Cardiac fibroblast (primary cell): Measurements from ENCODE around the gene GMPR.
A peak's percentile ranks its signal among the peaks of the same experiment; 100 is the strongest.

Source experiments
- DNase-seq, 2 donors: peaks; one replicate each; pipeline versions ENCODE4 v3.0.0 to v3.0.0-alpha.2; 2010; ENCODE audit warnings: low read depth in 2 of 2
- H3K4me3 ChIP-seq, 2 donors: replicated peaks in 1 of 2; 1 replicate in 1 of 2; 2 replicates in 1 of 2; pipeline ENCODE4 v1.5.1; 2011; ENCODE audit warnings: low read depth in 2 of 2, low read length in 2 of 2, mild to moderate bottlenecking in 2 of 2, moderate library complexity in 1 of 2
- TF ChIP-seq, protein P1 (sequence below): IDR thresholded peaks from one replicate; pipeline ENCODE4 v1.5.1; 2011; ENCODE audit warnings: low read depth, mild to moderate bottlenecking, low read length, inconsistent platforms

Gene GMPR

DNA sequence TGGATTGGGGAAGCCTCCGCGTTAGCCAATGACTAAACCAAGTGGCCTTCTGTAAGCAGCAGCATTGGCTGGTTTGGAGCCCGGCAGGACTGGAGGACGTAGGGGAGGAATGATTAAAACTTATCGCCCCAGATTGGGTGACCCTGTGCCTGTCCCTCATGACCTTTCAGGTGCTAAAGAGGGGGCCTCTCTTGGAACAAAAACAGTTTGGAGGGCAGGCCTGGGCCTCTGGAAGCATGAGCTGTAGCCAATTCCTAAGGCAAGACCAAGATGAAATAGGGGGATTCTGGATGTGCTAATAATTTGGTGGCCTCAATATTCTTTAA lies 1.4 kb downstream of the GMPR start:
- TF ChIP-seq, protein P1, sequence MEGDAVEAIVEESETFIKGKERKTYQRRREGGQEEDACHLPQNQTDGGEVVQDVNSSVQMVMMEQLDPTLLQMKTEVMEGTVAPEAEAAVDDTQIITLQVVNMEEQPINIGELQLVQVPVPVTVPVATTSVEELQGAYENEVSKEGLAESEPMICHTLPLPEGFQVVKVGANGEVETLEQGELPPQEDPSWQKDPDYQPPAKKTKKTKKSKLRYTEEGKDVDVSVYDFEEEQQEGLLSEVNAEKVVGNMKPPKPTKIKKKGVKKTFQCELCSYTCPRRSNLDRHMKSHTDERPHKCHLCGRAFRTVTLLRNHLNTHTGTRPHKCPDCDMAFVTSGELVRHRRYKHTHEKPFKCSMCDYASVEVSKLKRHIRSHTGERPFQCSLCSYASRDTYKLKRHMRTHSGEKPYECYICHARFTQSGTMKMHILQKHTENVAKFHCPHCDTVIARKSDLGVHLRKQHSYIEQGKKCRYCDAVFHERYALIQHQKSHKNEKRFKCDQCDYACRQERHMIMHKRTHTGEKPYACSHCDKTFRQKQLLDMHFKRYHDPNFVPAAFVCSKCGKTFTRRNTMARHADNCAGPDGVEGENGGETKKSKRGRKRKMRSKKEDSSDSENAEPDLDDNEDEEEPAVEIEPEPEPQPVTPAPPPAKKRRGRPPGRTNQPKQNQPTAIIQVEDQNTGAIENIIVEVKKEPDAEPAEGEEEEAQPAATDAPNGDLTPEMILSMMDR, result no peak
- DNase-seq, result peak in 1 of 2 donors; percentile 56
- H3K4me3 ChIP-seq, result peak overlapping the region in 1 of 2 donors; percentile 78

DNA sequence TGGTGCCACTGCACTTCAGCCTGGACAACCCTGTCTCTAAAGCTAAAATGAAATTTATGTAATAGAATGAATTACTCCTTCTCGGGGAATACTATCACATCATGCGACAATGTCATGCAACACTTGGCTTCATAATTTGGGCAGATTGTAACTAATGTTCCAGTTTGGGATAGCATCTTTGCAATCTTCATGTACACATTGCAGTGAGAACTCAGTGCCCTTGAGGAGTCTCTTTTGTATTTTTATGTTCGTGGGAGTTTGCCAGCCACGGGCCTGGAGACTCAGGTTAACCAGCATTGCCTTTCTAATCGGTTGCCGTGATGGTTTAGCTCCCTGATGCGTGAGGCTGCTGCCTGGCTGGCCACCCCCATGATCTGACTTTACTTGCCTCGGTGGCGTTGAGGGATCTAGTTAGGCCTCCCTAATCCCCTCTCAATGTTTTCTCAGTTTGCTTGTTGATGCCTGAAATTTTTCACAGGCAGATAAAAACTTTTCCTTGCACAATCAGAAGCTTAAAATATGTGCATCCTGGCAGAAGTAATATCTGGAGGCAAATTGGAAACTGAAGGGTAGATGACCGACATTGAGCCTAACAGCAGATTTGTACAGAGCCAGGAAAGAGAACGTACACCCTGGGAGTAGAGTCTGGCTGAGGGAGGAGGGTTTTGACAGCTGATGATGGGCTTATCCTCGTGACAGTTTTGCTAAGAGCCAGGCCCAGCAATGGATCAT lies 2.4 kb downstream of the GMPR start:
- peak in 1 of 2 donors; percentile 49 for DNase-seq
- H3K4me3 ChIP-seq, result no peak overlapping the region
- TF ChIP-seq, protein P1, result no peak

DNA sequence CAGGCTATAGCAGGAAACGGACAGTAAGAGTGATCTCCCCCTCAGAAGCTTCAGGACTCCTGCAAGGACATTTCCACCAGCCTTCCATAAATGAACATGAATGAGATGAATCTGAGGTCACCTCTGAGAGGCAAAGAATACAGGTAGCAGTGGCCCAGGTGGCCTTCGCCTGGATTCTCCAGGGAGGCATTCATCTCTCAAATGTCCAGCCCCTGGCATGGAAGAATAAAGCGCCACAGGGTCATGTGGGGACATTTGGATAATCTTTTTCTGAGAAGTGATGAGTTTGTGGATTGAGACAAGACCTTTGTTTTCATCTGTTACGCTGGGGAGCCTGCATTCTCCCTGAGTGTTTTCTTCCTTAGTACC lies 2.9 kb downstream of the GMPR start:
- TF ChIP-seq, protein P1, result no peak
- DNase-seq, result no peak
- H3K4me3 ChIP-seq, result no peak overlapping the region

DNA sequence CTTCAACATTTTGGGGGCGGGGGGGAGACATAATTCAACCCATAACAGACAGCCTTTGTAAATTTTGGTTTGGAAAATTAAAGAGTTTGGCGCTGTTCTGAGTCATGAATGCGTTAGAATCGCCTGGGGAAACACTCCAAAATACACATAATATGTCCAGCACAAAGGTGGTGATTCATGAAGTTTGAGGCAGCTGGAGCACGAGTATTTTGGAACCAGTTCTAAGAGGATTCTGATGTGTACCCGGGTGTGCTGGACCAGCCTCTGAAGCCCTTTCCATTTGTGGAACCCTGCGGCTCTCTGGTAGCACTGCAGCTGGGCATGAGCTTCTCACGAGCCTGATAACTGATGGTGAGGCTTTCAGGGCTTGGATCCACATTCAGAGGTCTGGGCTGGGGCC lies 4.7 kb downstream of the GMPR start:
- H3K4me3 ChIP-seq, result no peak overlapping the region
- TF ChIP-seq, protein P1, result no peak
- DNase-seq, result peak; percentile 80 to 86

DNA sequence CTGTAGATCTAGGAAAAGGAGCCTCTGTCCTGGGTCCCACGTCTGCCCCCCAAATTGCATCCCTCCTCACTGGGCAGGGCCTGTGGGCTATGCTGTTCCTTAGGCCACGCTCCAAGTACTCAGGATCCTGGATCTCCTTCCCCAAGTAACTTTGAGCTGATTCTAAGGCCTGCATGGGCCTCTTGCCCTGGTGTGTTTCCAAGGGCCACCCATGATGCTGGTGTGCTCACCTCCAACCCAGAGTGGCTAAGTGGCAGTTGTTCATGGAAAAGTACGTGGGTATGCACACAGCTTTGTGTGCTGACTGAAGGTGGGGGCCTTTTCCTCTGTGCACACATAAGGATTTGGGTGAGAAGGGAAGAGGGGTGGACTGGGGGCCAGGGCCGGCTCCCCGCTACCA lies 5.3 kb downstream of the GMPR start:
- TF ChIP-seq, protein P1, result no peak
- no peak for DNase-seq
- H3K4me3 ChIP-seq, result no peak overlapping the region

DNA sequence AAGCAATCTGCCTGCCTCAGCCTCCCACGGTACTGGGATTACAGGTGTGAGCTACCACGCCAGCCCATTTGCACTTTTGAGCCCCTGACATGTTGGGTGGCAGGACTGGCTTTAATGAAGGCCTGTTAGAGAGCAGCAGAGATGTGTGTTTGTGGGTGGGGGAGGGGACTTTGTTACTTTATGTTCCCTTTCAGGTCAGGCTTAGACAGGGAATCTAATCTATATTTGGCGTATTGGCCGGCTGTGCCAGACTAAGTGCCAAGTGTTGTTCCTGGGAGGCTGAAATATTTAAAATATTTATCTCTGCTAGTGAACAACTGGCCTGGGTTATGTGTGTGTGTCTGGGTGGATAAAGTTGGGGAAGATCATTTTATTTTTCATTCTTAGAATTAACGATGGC lies 6.1 kb downstream of the GMPR start:
- peak in 1 of 2 donors; percentile 43 for DNase-seq
- H3K4me3 ChIP-seq, result no peak overlapping the region
- TF ChIP-seq, protein P1, result no peak

DNA sequence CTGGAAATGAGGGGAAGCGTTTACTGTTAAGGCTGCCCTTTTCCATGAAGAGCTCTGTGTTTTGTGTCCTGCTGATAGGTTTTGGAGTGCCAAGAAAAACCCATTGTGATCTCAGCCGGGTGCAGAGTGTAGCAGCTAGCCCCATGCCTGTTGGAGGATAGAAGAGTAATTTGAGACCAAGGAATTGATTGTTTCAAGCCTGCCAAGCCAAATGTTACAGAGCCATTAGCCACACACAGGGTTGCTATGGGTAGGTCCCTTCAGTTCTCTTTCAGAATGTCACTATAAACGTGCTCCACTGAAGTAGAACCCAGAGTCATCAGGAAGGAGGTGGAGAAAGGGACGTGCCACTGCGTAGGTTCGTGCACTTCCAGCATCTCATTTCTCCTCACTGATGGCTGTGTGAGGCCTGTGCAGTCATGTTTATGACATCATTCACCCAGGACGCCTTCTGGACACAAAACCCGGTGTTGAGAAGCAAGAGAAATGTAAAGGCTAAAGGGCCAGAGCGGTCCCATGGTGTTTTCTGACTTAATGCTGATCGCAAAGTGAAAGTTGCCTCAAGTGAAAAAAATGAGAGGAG lies 6.6 kb downstream of the GMPR start:
- TF ChIP-seq, protein P1, result no peak
- H3K4me3 ChIP-seq, result no peak overlapping the region
- DNase-seq, result peak in 1 of 2 donors; percentile 37
